GM21515 (cell line): Measurements from ENCODE around the gene TNRC6B.
"Not testable (repeated sequence)": the region's sequence is repeated elsewhere in the genome, so short reads cannot be mapped to it uniquely, and the experiment has no call there.

Experiments
- ATAC-seq: cut with Tn5 transposase; IDR thresholded peaks from one replicate; pipeline ENCODE4 v1.9.1; 2021; ENCODE audit not compliant: unreplicated experiment

The TNRC6B gene

DNA sequence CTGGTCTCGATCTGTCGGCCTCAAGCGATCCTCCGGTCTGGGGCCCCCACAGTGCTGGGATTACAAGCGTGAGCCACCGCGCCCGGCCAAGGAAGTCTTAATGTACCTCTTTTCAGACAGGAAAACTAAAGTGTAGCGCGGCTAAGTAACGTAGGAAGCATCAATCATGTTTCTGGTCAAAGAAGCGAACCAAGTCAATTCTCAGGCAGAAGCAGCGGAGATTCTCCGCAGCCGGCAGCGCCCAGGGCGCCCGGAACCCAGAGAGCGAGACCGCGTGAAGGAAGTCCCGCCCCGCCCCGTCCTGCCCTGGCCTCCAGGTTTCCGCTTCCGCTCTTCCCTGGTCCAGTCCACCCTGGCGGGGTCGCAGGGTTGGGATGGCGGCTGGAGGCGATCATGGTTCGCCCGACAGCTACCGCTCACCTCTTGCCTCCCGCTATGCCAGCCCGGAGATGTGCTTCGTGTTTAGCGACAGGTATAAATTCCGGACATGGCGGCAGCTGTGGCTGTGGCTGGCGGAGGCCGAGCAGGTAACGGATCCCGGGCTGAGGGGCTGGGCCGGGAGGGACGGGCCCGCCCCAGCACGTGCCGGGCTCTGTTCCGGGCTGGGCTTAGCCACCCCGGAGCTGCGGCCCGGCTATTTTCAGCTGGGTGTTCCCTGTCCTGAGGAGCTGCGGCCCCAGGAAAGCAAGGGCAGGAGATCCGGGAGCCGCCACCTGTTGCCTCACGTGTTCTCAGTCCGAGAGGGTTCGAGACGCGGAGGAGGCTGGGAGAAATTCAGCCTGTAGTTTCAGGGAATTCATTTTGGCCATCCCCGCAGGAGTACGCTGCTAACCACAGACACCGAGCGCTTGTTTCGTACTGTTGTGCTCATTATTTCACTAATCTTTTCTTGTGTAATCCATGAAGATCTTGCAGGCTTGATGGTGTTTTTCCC is 168.7 kb downstream of the TNRC6B start, which contains the start of gene ADSL:
Gene ADSL (plus strand): TSS at position 316 of the 934 bp plus-strand sequence. CDS start 59 bp downstream, at position 375.
- peak; percentile 79 for ATAC-seq

DNA sequence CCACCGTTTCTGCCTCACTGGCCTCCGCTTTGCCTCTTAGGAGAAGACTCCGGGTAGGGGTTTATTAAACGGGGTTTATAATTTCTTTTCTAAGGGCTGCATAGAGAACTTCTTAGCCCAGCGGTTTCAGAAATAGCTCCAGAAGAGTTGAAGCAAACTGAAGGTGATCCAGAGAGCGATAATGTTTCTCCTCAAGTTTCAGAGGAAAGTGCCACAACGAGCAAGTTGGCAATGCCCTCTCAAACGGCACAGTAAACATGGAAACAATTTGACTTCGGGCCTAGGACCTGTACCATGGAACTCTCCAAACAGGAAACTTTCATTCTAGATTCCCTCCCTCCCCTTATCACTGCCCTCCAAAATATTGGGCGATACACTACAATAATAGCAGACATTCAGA is 169.6 kb downstream of the TNRC6B start:
- no peak for ATAC-seq

DNA sequence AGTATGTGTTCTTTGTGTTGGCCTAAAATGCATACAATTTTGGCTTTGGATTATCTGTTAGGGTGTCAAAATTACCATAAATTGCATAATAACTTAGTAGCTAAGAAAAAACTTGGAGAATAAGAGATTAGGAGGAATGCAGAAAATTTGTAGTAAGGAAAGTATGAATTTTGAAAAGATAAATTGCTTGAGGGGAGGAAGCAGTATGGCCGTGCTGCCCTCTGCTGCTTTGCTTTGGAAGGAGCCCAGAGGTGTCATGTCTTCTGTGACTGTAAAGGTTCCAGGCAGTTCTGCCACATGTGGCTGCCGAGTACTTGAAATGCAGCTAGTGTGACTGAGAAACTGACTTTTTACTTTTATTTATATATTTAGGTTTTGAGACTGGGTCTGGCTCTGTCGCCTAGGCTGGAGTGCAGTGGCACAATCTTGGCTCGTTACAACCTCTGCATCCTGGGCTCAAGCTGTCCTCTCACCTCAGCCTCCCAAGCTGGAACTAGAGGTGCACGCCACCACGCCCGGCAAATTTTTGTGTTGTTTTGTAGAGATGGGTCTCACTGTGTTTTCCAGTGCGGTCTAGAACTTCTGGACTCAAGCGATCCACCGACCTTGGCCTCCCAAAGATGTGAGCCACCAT is 170.4 kb downstream of the TNRC6B start:
- no peak for ATAC-seq

DNA sequence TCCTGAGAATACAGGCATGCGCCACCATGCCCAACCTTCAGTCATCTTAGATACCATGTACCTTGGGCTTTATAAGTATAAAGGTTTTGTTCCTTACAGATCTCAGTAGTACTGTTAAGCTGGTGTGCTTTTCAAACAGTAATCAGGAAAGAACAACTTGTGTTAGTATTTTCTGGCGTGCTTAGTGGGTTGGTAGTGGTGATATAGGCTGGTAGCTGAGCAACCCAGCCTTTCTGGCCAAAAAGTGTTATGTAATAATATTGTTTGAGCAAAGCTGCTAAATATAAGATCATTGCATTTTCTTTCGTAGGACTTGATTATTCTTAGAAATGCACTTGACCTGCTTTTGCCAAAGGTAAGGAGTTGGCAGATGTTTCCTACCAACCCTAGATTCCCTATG is 175.0 kb downstream of the TNRC6B start:
- ATAC-seq, result no peak

- ATAC-seq, result no peak
Measured at GRCh38 chr22:40361100-40361499, 183.4 kb downstream of the TNRC6B start.

DNA sequence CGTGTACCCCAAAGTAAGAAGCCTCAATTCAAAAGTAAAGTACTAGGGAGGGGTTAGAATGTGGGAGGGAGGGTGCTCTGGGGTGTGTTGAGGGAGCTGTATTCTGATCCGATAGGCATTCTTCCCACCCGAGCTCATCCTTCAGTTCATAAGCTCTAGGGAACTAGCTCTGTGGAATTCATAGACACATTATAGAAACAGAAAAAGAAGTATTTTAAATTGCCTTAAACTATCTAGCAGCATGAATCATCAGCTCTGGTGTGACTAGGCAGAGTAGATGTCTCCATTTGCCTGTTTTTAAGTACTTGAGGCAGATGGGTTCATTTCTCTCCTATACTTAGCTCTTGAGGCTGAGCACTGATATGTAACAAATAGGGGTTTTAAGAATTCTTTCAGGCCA is 185.3 kb downstream of the TNRC6B start:
- no peak for ATAC-seq

DNA sequence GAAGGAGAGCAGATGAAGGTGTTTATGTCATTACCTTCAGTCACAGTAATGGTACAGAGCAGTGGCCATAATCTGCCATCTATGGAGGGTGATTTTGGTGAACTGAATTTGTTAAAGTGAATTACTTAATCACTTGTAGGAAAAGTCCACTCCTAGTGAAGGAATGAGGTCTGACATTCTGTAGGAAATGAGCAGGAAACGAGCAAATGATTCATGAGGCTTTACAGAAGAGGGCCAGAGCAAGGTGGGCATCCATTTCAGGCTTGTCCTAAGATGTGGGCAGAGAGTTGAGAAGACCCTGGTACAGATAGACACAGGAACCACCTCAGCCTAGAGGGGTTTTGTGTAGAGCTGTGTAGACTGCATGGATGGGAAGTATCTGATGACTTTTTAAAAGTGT is 186.7 kb downstream of the TNRC6B start:
- no peak for ATAC-seq

DNA sequence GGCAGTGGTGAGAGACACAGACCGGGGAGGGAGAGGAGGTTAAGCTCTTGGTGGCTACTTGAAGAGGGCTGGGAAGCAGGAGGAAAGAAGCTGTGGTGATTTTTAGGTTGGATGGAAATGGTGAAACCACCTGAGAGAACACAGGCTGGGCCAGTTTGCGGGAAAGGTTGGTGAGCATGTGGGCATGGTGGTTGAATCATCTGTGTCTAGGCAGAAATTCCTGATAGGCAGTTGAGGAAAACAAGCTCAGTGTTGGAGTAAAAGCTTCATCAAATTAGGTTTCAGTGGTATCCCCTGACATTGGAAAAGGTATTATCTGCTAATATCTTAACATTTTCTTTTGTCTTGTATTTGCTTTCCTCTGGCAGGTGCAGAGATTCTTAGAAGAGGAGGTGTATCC is 188.3 kb downstream of the TNRC6B start:
- ATAC-seq, result no peak

- ATAC-seq, result no peak
Measured at GRCh38 chr22:40367342-40367741, 189.6 kb downstream of the TNRC6B start.

- no peak for ATAC-seq
Measured at GRCh38 chr22:40368016-40368415, 190.3 kb downstream of the TNRC6B start.

DNA sequence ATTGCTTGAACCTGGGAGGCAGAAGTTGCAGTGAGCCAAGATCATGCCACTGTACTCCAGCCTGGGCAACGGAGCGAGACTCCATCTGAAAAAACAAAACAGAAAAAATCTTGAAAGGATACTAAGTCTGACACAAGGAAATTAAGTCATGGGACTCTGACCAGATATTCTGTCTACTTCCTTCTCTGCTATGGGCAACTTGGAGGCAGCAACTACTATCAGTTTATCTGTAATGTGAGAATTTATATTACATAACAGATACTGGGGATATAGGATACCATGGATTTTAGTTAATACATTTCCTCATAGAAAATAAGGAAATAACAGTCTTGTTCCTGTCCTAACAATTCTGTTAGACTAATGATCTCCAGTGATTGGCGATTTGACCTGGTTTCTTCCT is 191.1 kb downstream of the TNRC6B start:
- ATAC-seq, result no peak

DNA sequence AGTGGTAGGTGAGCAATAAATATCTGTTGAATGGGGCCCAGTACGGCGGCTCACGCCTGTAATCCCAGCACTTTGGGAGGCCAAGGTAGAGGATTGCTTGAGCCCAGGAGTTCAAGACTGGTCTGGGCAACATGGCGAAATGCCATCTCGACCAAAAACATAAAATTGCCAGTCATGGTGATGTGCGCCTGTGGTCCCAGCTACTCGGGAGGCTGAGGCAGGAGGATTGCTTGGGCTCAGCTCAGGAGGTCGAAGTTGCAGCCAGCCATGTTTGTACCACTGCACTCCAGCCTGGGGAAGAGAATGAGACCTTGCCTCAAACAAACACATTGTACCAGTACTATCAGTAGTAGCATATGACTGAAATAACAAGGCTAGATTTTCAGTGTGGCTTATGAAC is 196.8 kb downstream of the TNRC6B start:
- no peak for ATAC-seq

- ATAC-seq, result no peak
Measured at GRCh38 chr22:40376149-40376548, 198.4 kb downstream of the TNRC6B start.

GRCh38 chr22:40377931-40378330 is 200.2 kb downstream of the TNRC6B start:
- no peak for ATAC-seq

DNA sequence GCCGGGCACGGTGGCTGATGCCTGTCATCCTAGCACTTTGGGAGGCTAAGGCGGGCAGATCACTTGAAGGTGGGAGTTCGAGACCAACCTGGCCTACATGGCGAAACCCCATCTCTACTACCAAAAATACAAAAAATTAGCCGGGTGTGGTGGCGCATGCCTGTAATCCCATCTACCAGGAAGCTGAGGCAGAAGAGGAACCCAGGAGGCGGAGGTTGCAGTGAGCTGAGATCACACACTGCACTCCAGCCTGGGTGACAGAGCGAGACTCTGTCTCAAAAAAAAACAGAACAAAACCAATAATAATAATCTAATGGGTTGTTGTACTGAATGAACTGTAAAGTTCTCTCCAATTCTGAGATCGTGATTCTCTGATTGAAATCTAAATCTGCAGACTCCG is 200.7 kb downstream of the TNRC6B start:
- not testable (repeated sequence) for ATAC-seq

GRCh38 chr22:40381461-40381860 is 203.7 kb downstream of the TNRC6B start:
- ATAC-seq, result no peak

GRCh38 chr22:40383905-40384304 is 206.2 kb downstream of the TNRC6B start:
- ATAC-seq, result no peak

GRCh38 chr22:40385036-40385782 is 207.5 kb downstream of the TNRC6B start:
- no peak for ATAC-seq
